ENCODE data around the gene PDE2A.
"Not testable (repeated sequence)": the region's sequence is repeated elsewhere in the genome, so short reads cannot be mapped to it uniquely, and the experiment has no call there.

The PDE2A gene

DNA sequence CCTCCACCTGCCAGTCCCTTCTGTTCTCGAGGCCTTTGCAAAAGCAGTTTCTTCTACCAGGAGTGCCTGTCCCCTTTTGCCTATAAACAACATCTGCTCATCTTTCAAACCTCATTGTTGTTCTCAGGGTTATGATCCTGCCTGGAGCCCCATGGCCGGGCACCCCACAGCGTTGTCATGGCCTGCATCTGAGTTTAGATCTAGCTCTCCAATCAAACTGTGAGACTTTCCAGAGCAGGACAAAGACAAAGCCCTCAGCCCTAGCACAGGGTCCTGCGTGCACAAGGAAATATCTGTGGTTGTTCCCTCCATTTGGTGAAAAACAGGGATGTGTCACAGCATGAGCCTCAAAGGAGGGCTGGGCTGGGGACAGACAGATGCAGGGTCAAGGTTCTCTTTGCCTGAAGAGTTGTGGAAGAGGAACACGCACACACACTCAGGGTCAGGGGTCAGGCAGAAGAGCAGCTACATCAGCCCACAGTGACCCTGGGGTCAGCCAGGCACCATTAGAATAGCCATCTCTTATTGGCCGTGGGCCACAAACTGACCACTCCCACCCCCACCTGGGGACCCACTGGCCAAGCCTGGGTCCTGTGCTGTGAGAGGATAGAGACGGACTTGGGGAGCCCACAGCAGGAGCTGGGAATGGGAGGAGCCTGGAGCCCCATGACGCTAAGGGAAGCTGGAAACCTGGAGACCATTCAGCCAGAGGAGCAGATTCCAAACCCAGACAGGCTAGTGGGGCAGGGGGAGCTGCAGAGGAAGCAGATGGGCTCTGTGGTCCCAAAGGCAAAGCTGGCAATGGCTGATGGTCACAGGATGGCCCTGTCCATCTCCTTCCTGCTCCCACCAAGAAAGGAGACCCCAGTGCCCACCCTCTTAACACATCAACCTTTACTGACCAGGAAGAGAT is 99.4 kb downstream of the PDE2A start:
- TF ChIP-seq, protein P1, sequence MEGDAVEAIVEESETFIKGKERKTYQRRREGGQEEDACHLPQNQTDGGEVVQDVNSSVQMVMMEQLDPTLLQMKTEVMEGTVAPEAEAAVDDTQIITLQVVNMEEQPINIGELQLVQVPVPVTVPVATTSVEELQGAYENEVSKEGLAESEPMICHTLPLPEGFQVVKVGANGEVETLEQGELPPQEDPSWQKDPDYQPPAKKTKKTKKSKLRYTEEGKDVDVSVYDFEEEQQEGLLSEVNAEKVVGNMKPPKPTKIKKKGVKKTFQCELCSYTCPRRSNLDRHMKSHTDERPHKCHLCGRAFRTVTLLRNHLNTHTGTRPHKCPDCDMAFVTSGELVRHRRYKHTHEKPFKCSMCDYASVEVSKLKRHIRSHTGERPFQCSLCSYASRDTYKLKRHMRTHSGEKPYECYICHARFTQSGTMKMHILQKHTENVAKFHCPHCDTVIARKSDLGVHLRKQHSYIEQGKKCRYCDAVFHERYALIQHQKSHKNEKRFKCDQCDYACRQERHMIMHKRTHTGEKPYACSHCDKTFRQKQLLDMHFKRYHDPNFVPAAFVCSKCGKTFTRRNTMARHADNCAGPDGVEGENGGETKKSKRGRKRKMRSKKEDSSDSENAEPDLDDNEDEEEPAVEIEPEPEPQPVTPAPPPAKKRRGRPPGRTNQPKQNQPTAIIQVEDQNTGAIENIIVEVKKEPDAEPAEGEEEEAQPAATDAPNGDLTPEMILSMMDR (IDR thresholded peaks at IDR 0.05; ENCODE audit: low read depth, low read length) = no peak
- TF ChIP-seq MYC (IDR thresholded peaks at IDR 0.05; ENCODE audit: low read depth, low read length) = no peak
- TF ChIP-seq, protein P2, sequence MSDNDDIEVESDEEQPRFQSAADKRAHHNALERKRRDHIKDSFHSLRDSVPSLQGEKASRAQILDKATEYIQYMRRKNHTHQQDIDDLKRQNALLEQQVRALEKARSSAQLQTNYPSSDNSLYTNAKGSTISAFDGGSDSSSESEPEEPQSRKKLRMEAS (IDR thresholded peaks at IDR 0.05; ENCODE audit: low read depth, low read length) = no peak
- TF ChIP-seq POLR2A (IDR thresholded peaks at IDR 0.05; ENCODE audit: extremely low read depth, insufficient read length) = no peak
- DNase-seq (ENCODE audit: low read depth) = no peak
- H3K4me3 ChIP-seq (ENCODE audit: low read depth, low read length) = no peak overlapping the region

DNA sequence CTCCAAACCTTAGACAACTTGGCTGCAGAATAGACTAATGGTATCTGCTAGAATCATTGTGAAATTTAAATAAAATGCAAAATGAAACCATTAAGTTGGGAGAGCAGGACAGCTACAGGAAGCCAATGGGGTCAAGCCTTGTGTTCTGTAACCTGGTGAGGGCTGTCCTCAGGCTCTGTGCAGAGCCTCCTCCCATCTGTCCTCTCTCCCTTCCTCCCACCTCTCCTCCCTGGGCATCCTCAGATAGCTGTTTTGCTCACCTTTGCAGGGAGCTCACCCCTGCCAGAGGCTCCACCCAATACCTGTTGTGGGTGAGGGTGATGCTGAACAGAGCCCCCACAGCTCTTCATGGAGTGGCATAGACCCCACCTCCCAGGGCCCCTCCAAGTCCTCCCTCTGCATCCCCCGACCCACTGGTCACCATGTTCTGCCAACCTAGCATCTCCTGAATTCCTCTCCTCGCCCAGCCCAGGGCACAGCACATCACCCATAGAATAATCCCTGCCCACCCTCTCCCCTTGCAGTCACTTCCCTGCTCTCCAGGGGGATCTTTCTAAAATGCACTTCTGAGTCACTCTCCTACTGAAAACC is 100.3 kb downstream of the PDE2A start:
- TF ChIP-seq POLR2A (IDR thresholded peaks at IDR 0.05; ENCODE audit: extremely low read depth, insufficient read length) (no peak), MYC (IDR thresholded peaks at IDR 0.05; ENCODE audit: low read depth, low read length) (no peak)
- TF ChIP-seq, protein P2 (IDR thresholded peaks at IDR 0.05; ENCODE audit: low read depth, low read length) = no peak
- TF ChIP-seq, protein P1 (IDR thresholded peaks at IDR 0.05; ENCODE audit: low read depth, low read length) = no peak
- no peak overlapping the region for H3K4me3 ChIP-seq (ENCODE audit: low read depth, low read length)
- no peak for DNase-seq (ENCODE audit: low read depth)

DNA sequence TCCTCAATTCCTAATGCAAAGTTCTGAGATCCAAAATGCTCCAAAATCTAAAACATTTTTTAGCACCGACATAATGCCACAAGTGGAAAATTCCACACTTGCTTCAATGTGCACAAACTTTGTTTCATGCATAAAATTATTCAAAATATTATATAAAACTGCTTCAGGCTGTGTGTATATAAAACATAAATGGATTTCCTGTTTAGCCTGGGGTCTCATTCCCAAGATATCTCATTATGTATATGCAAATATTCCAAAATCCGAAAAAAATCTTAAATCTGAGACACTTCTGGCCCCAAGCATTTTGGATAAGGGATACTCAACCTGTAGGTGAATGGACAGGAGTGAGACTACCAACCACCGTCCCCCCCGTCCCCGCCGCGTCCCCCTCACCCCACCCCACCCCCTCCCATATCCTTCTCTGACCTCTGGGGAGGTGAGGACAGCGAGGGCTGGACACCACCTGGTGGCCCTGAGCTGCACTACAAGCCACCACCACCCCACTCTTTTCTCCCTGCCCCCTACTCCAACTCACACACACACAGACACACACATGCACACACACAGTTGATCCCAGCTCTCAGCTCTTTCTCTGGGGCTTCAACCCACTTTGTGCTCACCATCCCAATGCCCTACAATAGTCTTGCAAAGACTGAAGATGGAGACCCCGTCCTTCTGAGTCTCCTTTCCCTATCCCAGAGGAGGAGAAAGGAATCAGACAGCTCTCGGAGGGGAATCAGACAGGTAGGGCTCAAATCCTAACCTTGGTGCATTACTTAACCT is 101.0 kb downstream of the PDE2A start:
- no peak overlapping the region for H3K4me3 ChIP-seq (ENCODE audit: low read depth, low read length)
- TF ChIP-seq, protein P1 (IDR thresholded peaks at IDR 0.05; ENCODE audit: low read depth, low read length) = peak; percentile 74
- TF ChIP-seq POLR2A (IDR thresholded peaks at IDR 0.05; ENCODE audit: extremely low read depth, insufficient read length) = no peak
- DNase-seq (ENCODE audit: low read depth) = peak; percentile 48

DNA sequence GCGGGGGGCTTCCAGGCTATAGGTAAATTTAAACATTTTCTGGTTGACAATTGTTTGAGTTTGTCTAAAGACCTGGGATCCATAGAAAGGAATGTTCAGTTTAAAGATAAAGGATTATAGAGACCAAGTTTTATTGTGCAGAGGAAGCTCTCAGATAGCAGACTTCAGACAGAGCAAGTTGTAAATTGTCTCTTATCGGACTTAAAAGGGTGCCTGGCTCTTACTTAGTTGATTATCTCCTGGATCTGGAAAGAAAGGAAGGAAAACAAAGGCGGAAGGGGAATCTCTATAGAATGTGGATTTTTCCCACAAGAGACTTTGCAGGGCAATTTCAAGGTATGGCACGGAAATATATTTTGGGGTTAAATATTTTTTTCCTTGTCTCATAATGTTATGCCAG is 101.7 kb downstream of the PDE2A start:
- DNase-seq (ENCODE audit: low read depth); H3K4me3 ChIP-seq (ENCODE audit: low read depth, low read length): not testable (repeated sequence)

DNA sequence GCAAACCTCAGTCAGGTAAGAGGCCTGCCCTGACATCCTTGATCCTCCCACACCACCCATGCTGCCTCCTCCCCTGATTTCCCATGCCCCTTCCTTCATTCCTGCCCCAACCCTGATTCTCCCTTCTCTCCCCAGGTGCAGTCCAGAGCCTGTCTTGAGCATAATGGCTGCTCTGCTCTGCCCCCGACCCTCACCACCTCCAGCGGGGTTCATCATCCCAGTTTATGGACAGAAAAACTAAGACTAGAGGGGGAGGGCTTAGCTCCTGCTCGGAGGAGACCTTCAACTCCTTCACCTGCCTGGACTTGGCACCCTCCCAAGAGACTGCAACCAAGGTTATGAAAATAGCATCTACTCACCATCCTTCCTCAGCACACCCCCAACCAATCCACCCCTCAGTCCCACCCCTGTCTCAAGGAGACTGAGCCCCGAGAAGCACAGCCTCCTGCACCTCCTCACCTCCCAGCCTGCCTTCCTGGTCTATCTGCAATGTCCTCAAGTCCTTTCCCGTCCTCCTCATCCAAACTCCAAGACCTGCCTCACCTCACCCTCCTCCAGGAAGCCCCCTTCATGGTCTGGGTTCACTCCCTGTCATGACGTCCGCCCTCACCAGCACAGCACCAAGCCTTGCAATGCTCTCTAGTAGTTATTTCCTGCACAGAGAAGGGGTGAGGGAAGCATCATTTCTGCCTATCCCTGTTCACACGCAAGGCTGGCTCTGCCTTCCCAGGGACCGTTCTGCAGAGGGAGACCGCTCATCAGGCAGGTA is 103.1 kb downstream of the PDE2A start:
- H3K4me3 ChIP-seq (ENCODE audit: low read depth, low read length) = no peak overlapping the region
- TF ChIP-seq POLR2A (IDR thresholded peaks at IDR 0.05; ENCODE audit: extremely low read depth, insufficient read length) (no peak), MYC (IDR thresholded peaks at IDR 0.05; ENCODE audit: low read depth, low read length) (no peak)
- TF ChIP-seq, protein P2 (IDR thresholded peaks at IDR 0.05; ENCODE audit: low read depth, low read length) = no peak
- TF ChIP-seq, protein P1 (IDR thresholded peaks at IDR 0.05; ENCODE audit: low read depth, low read length) = no peak
- DNase-seq (ENCODE audit: low read depth) = no peak
